Measurements from ENCODE around the gene IRF2BP1. TPM values are rescaled to one million over a fixed set of nuclear protein-coding genes. Genes with fewer than 3 reads are reported as not detected.

Gene IRF2BP1
- total RNA-seq, 1 experiment from 2014 or later, result 21.1 TPM

DNA sequence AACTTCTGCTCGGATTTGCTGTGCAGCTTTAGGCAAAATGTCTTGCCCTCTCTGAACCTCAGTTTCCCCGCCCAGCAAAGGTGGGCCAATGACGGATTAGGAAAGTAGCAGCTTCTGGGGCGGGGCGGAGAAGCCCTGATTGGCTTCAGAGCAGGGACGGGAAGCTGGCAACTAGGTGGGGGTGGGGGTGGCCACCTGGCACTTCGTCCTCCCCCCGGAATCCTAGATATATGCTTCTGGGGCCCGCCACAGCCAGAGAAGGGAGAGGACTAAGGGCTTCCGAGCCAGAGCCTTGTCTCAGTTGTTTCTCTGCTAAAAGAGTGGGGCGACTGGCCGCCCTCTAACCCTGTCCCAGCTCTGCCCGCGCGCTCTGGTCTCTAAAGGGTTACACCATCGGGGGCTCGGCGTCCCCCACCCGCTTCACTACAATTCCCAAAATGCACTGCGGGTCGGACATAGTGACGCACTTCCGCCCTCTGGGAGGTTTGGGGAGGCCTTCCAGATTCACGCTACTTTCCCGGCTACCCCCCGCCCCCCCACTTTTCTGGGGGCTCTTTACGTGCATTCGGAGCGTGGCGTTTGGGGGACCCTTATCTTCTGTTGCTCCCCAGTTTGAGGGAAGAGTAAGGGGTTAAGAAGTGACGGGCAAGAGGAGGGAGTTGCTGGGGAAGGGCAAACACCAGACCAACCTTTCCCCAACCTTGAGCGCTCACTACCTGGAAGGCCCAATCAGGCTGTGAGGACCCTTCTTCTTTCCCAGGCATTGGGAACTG lies 672 bp upstream of the IRF2BP1 start:
- peaks cover 21% of the 10 kb centered on the region; the same call in 1 of the 2 replicates for H4K20me1 ChIP-seq (ENCODE audit: insufficient read depth, low read depth, low read length)

GRCh38 chr19:45884682-45885555 lies 1.0 kb downstream of the IRF2BP1 start:
- Histone ChIP-seq H3K79me2 (ENCODE audit: low read length) (peaks cover 18% of the 10 kb centered on the region), H3K27me3 (ENCODE audit: low read length) (no peaks in the 10 kb centered on the region), H3K4me1 (ENCODE audit: low read length) (peaks cover 35% of the 10 kb centered on the region), H3K9ac (ENCODE audit: low read length) (peak overlapping the region; percentile 96), H4K20me1 (ENCODE audit: insufficient read depth, low read depth, low read length) (peaks cover 21% of the 10 kb centered on the region; the same call in 1 of the 2 replicates), H3K36me3 (ENCODE audit: insufficient read depth, low read length) (no peaks in the 10 kb centered on the region; the same call in 1 of the 2 replicates), H3K9me2 (replicated peaks; ENCODE audit: insufficient read depth, low read length) (no peaks in the 10 kb centered on the region), H3K9me3 (ENCODE audit: low read length) (no peaks in the 10 kb centered on the region), H2AFZ (ENCODE audit: low read length) (no peak overlapping the region), H3K4me2 (ENCODE audit: low read depth, low read length, poor library complexity, severe bottlenecking) (peak overlapping the region; percentile 68), H3K27ac (ENCODE audit: low read length) (peak overlapping the region; percentile 71), H3K4me3 (ENCODE audit: low read length) (peak overlapping the region; percentile 96)
- no peak for DNase-seq

More for the DNA sequence above, 672 bp upstream of the IRF2BP1 start:
- peak; percentile 97 for DNase-seq
- Histone ChIP-seq H3K4me1 (ENCODE audit: low read length) (peaks cover 35% of the 10 kb centered on the region), H3K9me3 (ENCODE audit: low read length) (no peaks in the 10 kb centered on the region), H3K9ac (ENCODE audit: low read length) (peak overlapping the region; percentile 96), H3K9me2 (replicated peaks; ENCODE audit: insufficient read depth, low read length) (no peaks in the 10 kb centered on the region), H2AFZ (ENCODE audit: low read length) (0 out of 2 replicates have a peak overlapping the region, but pooled peaks have one; percentile 15), H3K4me3 (ENCODE audit: low read length) (peak overlapping the region; percentile 96), H3K4me2 (ENCODE audit: low read depth, low read length, poor library complexity, severe bottlenecking) (peak overlapping the region; percentile 68), H3K36me3 (ENCODE audit: insufficient read depth, low read length) (no peaks in the 10 kb centered on the region; the same call in 1 of the 2 replicates), H3K79me2 (ENCODE audit: low read length) (peaks cover 18% of the 10 kb centered on the region), H3K27me3 (ENCODE audit: low read length) (no peaks in the 10 kb centered on the region), H3K27ac (ENCODE audit: low read length) (peak overlapping the region; percentile 71)

DNA sequence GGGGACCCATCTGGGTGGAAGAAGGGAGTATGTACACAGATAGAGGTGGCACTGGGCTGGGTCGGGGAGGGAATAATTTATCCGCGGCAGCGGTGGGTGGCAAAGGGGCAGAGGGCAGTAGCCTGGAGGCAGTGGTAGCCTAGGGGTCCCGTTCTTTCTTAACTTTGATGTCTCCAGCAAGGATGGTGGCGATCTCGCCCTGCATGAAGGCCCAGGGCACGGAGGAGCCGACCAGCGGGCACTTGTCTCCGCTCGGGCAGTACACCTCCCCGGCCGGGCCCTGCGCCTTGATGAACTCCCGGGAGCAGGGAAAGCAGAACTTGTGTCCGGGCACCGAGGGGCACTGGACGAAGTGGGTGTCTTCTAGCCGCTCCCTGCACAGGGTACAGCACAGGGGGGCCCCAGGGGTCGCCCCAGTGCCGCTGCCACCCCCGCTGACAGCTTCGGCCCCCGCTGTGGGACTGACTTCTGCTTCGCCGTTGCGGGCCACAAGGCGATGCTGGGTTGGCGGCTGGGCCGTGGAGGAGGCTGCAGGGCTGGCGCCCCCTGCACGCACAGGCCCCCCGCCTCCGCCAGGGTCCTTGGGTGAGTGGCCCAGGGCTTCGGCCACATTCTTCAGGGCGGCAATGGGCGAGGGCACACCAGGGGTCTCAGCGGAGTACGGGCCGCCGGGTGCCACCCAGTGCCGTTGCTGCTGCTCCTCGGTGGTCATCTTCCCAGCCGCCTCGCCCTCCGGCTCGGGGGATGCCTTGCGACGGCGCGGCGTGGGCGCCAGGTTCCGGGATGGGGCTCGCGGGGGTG lies 1.9 kb downstream of the IRF2BP1 start:
- peak overlapping the region; percentile 68 for H3K4me2 ChIP-seq (ENCODE audit: low read depth, low read length, poor library complexity, severe bottlenecking)
- peaks cover 21% of the 10 kb centered on the region; the same call in 1 of the 2 replicates for H4K20me1 ChIP-seq (ENCODE audit: insufficient read depth, low read depth, low read length)
- no peaks in the 10 kb centered on the region for H3K9me2 ChIP-seq (replicated peaks; ENCODE audit: insufficient read depth, low read length)
- no peak for DNase-seq
- H2AFZ ChIP-seq (ENCODE audit: low read length), result no peak overlapping the region
- H3K9ac ChIP-seq (ENCODE audit: low read length), result no peak overlapping the region
- no peak overlapping the region; the same call in 1 of the 2 replicates for H3K4me3 ChIP-seq (ENCODE audit: low read length)
- H3K4me1 ChIP-seq (ENCODE audit: low read length), result peaks cover 35% of the 10 kb centered on the region
- H3K36me3 ChIP-seq (ENCODE audit: insufficient read depth, low read length), result no peaks in the 10 kb centered on the region; the same call in 1 of the 2 replicates
- peaks cover 18% of the 10 kb centered on the region for H3K79me2 ChIP-seq (ENCODE audit: low read length)
- H3K27me3 ChIP-seq (ENCODE audit: low read length), result no peaks in the 10 kb centered on the region
- H3K27ac ChIP-seq (ENCODE audit: low read length), result no peak overlapping the region
- no peaks in the 10 kb centered on the region for H3K9me3 ChIP-seq (ENCODE audit: low read length)

- no peak overlapping the region; the same call in 1 of the 2 replicates for H3K4me3 ChIP-seq (ENCODE audit: low read length)
- peaks cover 35% of the 10 kb centered on the region for H3K4me1 ChIP-seq (ENCODE audit: low read length)
- H3K27ac ChIP-seq (ENCODE audit: low read length), result no peak overlapping the region
- no peak overlapping the region for H3K9ac ChIP-seq (ENCODE audit: low read length)
- no peaks in the 10 kb centered on the region for H3K9me2 ChIP-seq (replicated peaks; ENCODE audit: insufficient read depth, low read length)
- DNase-seq, result no peak
- H3K4me2 ChIP-seq (ENCODE audit: low read depth, low read length, poor library complexity, severe bottlenecking), result peak overlapping the region; percentile 26
- peaks cover 21% of the 10 kb centered on the region; the same call in 1 of the 2 replicates for H4K20me1 ChIP-seq (ENCODE audit: insufficient read depth, low read depth, low read length)
- H3K9me3 ChIP-seq (ENCODE audit: low read length), result no peaks in the 10 kb centered on the region
- H3K27me3 ChIP-seq (ENCODE audit: low read length), result no peaks in the 10 kb centered on the region
- no peaks in the 10 kb centered on the region; the same call in 1 of the 2 replicates for H3K36me3 ChIP-seq (ENCODE audit: insufficient read depth, low read length)
- H3K79me2 ChIP-seq (ENCODE audit: low read length), result peaks cover 18% of the 10 kb centered on the region
- H2AFZ ChIP-seq (ENCODE audit: low read length), result no peak overlapping the region
Measured at GRCh38 chr19:45883586-45883880, 2.4 kb downstream of the IRF2BP1 start.

DNA sequence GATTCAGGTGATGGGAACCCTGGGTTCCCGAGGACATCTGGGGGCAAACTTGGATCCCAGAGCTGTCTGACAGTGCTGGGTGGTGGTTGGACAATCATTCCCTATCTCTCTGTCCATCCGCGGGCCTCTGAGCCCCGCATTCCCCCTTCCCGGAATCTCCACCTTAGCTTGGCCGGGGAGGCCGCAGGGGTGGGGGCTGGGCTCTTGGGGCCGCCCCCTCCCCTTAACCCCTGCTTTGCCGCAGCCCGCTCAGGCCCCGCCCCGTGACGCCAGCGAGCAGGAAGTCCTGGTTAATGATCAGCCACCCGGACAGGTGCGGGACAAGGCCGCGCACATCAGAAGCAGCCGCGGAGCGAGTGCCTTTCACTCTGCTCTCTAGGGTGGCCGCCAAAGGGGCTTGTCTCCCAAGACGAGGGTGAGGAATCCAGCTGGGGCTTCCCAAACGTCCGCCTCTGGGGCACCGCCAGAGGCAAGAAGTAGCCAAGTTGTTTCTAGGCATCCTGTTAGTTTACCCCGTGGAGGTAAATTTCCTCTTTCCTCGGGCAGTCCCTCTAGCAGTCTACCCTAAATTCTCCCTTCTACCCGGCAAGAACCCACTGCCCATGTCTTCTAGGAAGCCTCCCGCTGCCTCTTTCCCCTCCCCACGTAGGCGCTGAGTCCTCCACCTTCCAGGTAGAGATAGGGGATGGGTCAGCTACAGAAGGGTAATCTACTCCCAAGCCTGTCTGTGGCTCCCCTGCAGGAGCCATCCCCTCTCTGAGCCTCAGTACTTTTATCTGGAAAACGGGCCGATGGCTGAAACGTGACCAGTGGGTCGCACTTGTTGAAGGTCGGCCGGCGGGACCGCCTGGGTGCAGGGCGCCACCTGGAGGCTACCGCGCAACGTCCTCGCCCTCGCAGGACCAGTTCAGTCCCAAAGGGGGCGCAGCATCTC lies 3.0 kb downstream of the IRF2BP1 start:
- Histone ChIP-seq H3K36me3 (ENCODE audit: insufficient read depth, low read length) (no peaks in the 10 kb centered on the region; the same call in 1 of the 2 replicates), H3K9me2 (replicated peaks; ENCODE audit: insufficient read depth, low read length) (no peaks in the 10 kb centered on the region), H3K4me1 (ENCODE audit: low read length) (peaks cover 35% of the 10 kb centered on the region), H2AFZ (ENCODE audit: low read length) (no peak overlapping the region), H3K9ac (ENCODE audit: low read length) (no peak overlapping the region), H3K4me3 (ENCODE audit: low read length) (no peak overlapping the region), H3K4me2 (ENCODE audit: low read depth, low read length, poor library complexity, severe bottlenecking) (peak overlapping the region; percentile 14), H3K27ac (ENCODE audit: low read length) (no peak overlapping the region), H3K79me2 (ENCODE audit: low read length) (peaks cover 18% of the 10 kb centered on the region), H4K20me1 (ENCODE audit: insufficient read depth, low read depth, low read length) (peaks cover 21% of the 10 kb centered on the region; the same call in 1 of the 2 replicates), H3K9me3 (ENCODE audit: low read length) (no peaks in the 10 kb centered on the region), H3K27me3 (ENCODE audit: low read length) (no peaks in the 10 kb centered on the region)
- peak; percentile 96 for DNase-seq

- Histone ChIP-seq H3K79me2 (ENCODE audit: low read length) (peaks cover 18% of the 10 kb centered on the region), H3K36me3 (ENCODE audit: insufficient read depth, low read length) (no peaks in the 10 kb centered on the region; the same call in 1 of the 2 replicates), H3K4me1 (ENCODE audit: low read length) (peaks cover 27% of the 10 kb centered on the region), H4K20me1 (ENCODE audit: insufficient read depth, low read depth, low read length) (peaks cover 21% of the 10 kb centered on the region; the same call in 1 of the 2 replicates), H3K27me3 (ENCODE audit: low read length) (no peaks in the 10 kb centered on the region), H3K4me2 (ENCODE audit: low read depth, low read length, poor library complexity, severe bottlenecking) (no peak overlapping the region), H3K9me2 (replicated peaks; ENCODE audit: insufficient read depth, low read length) (no peaks in the 10 kb centered on the region), H3K27ac (ENCODE audit: low read length) (no peak overlapping the region), H3K9ac (ENCODE audit: low read length) (no peak overlapping the region), H3K9me3 (ENCODE audit: low read length) (no peaks in the 10 kb centered on the region), H2AFZ (ENCODE audit: low read length) (no peak overlapping the region), H3K4me3 (ENCODE audit: low read length) (no peak overlapping the region)
- DNase-seq, result no peak
Measured at GRCh38 chr19:45881909-45882528, 3.9 kb downstream of the IRF2BP1 start.
